HepG2 (cell line): ENCODE results near the gene EXOC3L4. TPM values are rescaled to one million over a fixed set of nuclear protein-coding genes. Genes with fewer than 3 reads are reported as not detected.

Experiments used
- ATAC-seq: fragments of 200-7000 bp; cut with Tn5 transposase; 3 replicates; pipeline ENCODE4 v1.9.1; 2020; ENCODE audit warnings: mild to moderate bottlenecking, moderate library complexity
- BruUV-seq: library from RNA; stranded (reverse); fragments of 400-500 nt; replicated peaks from 2 replicates; lab custom pipeline; 2021; lab: Mats Ljungman, UMichigan
- CTCF ChIA-PET: fragments of 300-600 bp; formaldehyde crosslinking; extraction: SDS; loops from one replicate; lab custom pipeline; 2021; ENCODE audit warnings: low total read pairs, inconsistent platforms, low intra/inter-chr PET ratio; lab: Yijun Ruan, JAX
- POLR2A ChIA-PET: fragments of 350-600 bp; sonication (Branson Sonifier 250); formaldehyde crosslinking; loops from one replicate; lab custom pipeline; 2020; ENCODE audit warnings: antibody characterized with exemption, inconsistent platforms; lab: Yijun Ruan, JAX
- DNase-seq: peaks from one replicate; pipeline ENCODE4 v3.0.0-alpha.2; 2015; ENCODE audit warnings: low spot score
- FAIRE-seq: peaks from 3 replicates; lab custom pipeline; 2011; peaks lifted over from hg19 to GRCh38; lab: Jason Lieb, UNC
- H2AFZ ChIP-seq: one replicate; pipeline ENCODE4 v1.6.1; 2011; ENCODE audit warnings: low read length, inconsistent platforms
- H3K27ac ChIP-seq: fragments of 300-600 bp; 3 replicates; pipeline ENCODE4 v1.8.0; 2011; ENCODE audit warnings: mixed run types, mild to moderate bottlenecking, mixed read lengths, low read length, inconsistent platforms; ENCODE audit not compliant: insufficient read depth; ENCODE audit errors: extremely low read length
- H3K27me3 ChIP-seq, 2 experiments: fragments of 200-600 bp in 1 of 2; 2 replicates in 1 of 2; 3 replicates in 1 of 2; pipeline versions ENCODE4 v1.6.0 to v1.8.0; 2011; ENCODE audit warnings: low read length in 2 of 2, mild to moderate bottlenecking in 2 of 2, moderate library complexity in 2 of 2, inconsistent platforms in 1 of 2; ENCODE audit not compliant: insufficient read depth in 2 of 2, control insufficient read depth in 1 of 2
- H3K36me3 ChIP-seq, 2 experiments: fragments of 200-600 bp in 1 of 2; replicated peaks in 1 of 2; 2 replicates in 1 of 2; 3 replicates in 1 of 2; pipeline versions ENCODE4 v1.5.1 to v1.8.0; 2011; ENCODE audit warnings: low read length in 2 of 2, inconsistent platforms in 1 of 2; ENCODE audit not compliant: insufficient read depth in 2 of 2, control insufficient read depth in 1 of 2
- H3K4me1 ChIP-seq: 2 replicates; pipeline ENCODE4 v1.5.1; 2012; ENCODE audit warnings: low read length, inconsistent platforms; ENCODE audit not compliant: insufficient read depth
- H3K4me2 ChIP-seq: 2 replicates; pipeline ENCODE4 v1.6.0; 2011; ENCODE audit warnings: low read depth, low read length, inconsistent platforms
- H3K4me3 ChIP-seq, 3 experiments: fragments of 200-600 bp in 1 of 3; sonication (generic), shearing (Covaris generic) in 1 of 3; replicated peaks in 1 of 3; 2 replicates each; pipeline ENCODE4 v1.5.1; 2011 to 2016; ENCODE audit warnings: low read length in 3 of 3, inconsistent platforms in 2 of 3, low read depth in 2 of 3, mild to moderate bottlenecking in 2 of 3, control low read depth in 1 of 3, mixed read lengths in 1 of 3; ENCODE audit not compliant: insufficient read depth in 1 of 3
- H3K79me2 ChIP-seq: one replicate; pipeline ENCODE4 v1.6.1; 2011; ENCODE audit warnings: low read length, inconsistent platforms; ENCODE audit not compliant: insufficient read depth
- H3K9ac ChIP-seq: 2 replicates; pipeline ENCODE4 v1.6.0; 2011; ENCODE audit warnings: mild to moderate bottlenecking, low read depth, low read length, inconsistent platforms; ENCODE audit not compliant: insufficient read depth
- H3K9me3 ChIP-seq: 2 replicates; pipeline ENCODE4 v1.5.1; 2012; ENCODE audit warnings: mild to moderate bottlenecking, low read length
- H4K20me1 ChIP-seq: 2 replicates; pipeline ENCODE4 v1.6.0; 2011; ENCODE audit warnings: inconsistent platforms, mild to moderate bottlenecking, low read length, moderate library complexity; ENCODE audit not compliant: insufficient read depth
- EEA1 ChIP-seq: sonication (generic); formaldehyde crosslinking; IDR thresholded peaks from 2 replicates; pipeline ENCODE4 v1.5.1; 2020; ENCODE audit warnings: mild to moderate bottlenecking, missing genetic modification reagents, borderline replicate concordance
- HIVEP1 ChIP-seq: sonication (generic); formaldehyde crosslinking; IDR thresholded peaks from 2 replicates; pipeline ENCODE4 v1.4.0; 2020; ENCODE audit warnings: mild to moderate bottlenecking, missing genetic modification reagents
- NR1H2 ChIP-seq: sonication (generic); formaldehyde crosslinking; IDR thresholded peaks from 2 replicates; pipeline ENCODE4 v1.8.1; 2022; ENCODE audit warnings: low read depth, missing genetic modification reagents, borderline replicate concordance
- POLR2AphosphoS5 ChIP-seq: IDR thresholded peaks from 2 replicates; pipeline ENCODE4 v1.6.1; 2012; ENCODE audit warnings: low read depth, low read length
- ZBTB38 ChIP-seq: sonication (generic); formaldehyde crosslinking; IDR thresholded peaks from 2 replicates; pipeline ENCODE4 v1.5.1; 2020; ENCODE audit warnings: mild to moderate bottlenecking, missing genetic modification reagents
- ZFX ChIP-seq: sonication (generic); formaldehyde crosslinking; IDR thresholded peaks from 2 replicates; pipeline ENCODE4 v1.4.0; 2020; ENCODE audit warnings: mild to moderate bottlenecking, low read depth, missing genetic modification reagents, moderate library complexity
- ZNF687 ChIP-seq: sonication (generic); formaldehyde crosslinking; IDR thresholded peaks from 2 replicates; pipeline ENCODE4 v1.5.1; 2020; ENCODE audit warnings: mild to moderate bottlenecking, missing genetic modification reagents, moderate library complexity
- ZNF746 ChIP-seq: sonication (generic); formaldehyde crosslinking; IDR thresholded peaks from 2 replicates; pipeline ENCODE4 v1.8.0; 2022; ENCODE audit warnings: mild to moderate bottlenecking, missing genetic modification reagents
- ZNF816 ChIP-seq: sonication (generic); formaldehyde crosslinking; IDR thresholded peaks from 2 replicates; pipeline ENCODE4 v1.8.0; 2022; ENCODE audit warnings: missing genetic modification reagents, mild to moderate bottlenecking, borderline replicate concordance
- WGBS: methylation state at CpG from one replicate; pipeline ENCODE4 v1.1.6; 2017; ENCODE audit warnings: low lambda C conversion rate; 5-methylcytosine and 5-hydroxymethylcytosine counted together
- in situ Hi-C: cut with HindIII; loops from 2 replicates; pipeline ENCODE4 v1.10.0; 2017; ENCODE audit warnings: low pct_unique_long_range_greater_than_20kb; ENCODE audit not compliant: extremely low pct_ligation_motif_present
- intact Hi-C: fragments of 100-400 bp; cut with micrococcal nuclease; formaldehyde crosslinking; loops from one replicate; pipeline ENCODE4 v1.10.0; 2022; ENCODE audit not compliant: unreplicated experiment
- polyA plus RNA-seq, 8 experiments: library from polyadenylated mRNA; depleted of rRNA in 3 of 8; stranded (reverse) in 7 of 8; unstranded in 1 of 8; fragments of >200 nt; fragmentation: Illumina TruSeq in 4 of 8; extraction: Trizol in 4 of 8; gene quantifications; 2 replicates each; pipeline versions ENCODE4 v1.2.1 to v1.2.3, GENCODE V29; 2011 to 2016; ENCODE audit warnings: low read depth in 4 of 8, missing spikeins in 1 of 8, mixed read lengths in 1 of 8; ENCODE audit not compliant: insufficient read depth in 1 of 8
- total RNA-seq, 5 experiments: library from RNA; depleted of rRNA; stranded (reverse); fragments of >200 nt; fragmentation: Illumina TruSeq; extraction: Trizol; gene quantifications; 2 replicates each; pipeline ENCODE4 v1.2.3, GENCODE V29; 2016; ENCODE audit warnings: low read depth in 1 of 5

EXOC3L4 gene
- total and polyA plus RNA-seq, 2 of the 13 experiments (the other 11 are each of a cell fraction or from before 2014, with no cell fraction given), result 11.8 to 27.0 TPM

- 24% methylated on average over 9 of the region's 28 CpGs for WGBS
- Histone ChIP-seq H3K9me3 (no peaks in the 10 kb centered on the region), H3K27me3 (peaks cover 0 to 12% of the 10 kb centered on the region in 2 experiments; a peak in 4 of 5 replicates), H2AFZ (no peak overlapping the region), H3K79me2 (no peaks in the 10 kb centered on the region), H3K9ac (no peak overlapping the region), H3K4me3 (peak overlapping the region in 1 of 3 experiments; percentile 42; a peak in 1 of 6 replicates), H3K36me3 (no peaks in the 10 kb centered on the region), H3K27ac (no peak overlapping the region), H4K20me1 (no peaks in the 10 kb centered on the region), H3K4me1 (peaks cover 92% of the 10 kb centered on the region), H3K4me2 (peak overlapping the region; percentile 51)
- FAIRE-seq, result no peak
- in situ Hi-C loops (no loop called here), intact Hi-C loops (no loop called here)
- POLR2A ChIA-PET, result interaction anchor here (2.0 kb wide), 1 partner anchor 10 kb away, joined by 12 read pairs; no protein-coding TSS in a partner anchor
- CTCF ChIA-PET, result no interaction called here
- no TSS peak for BruUV-seq
- peak; percentile 30 for ATAC-seq
- DNase-seq, result no peak
- TF ChIP-seq ZFX (peak; percentile 79), NR1H2 (CRISPR knock-in tag) (no peak), ZNF746 (CRISPR knock-in tag) (no peak), HIVEP1 (CRISPR knock-in tag) (no peak), EEA1 (0 out of 2 replicates have a peak, but pooled peaks have one; percentile 48), ZNF816 (no peak), ZNF687 (CRISPR knock-in tag) (peak; percentile 70), POLR2AphosphoS5 (no peak), ZBTB38 (peak; percentile 27)
These were observed 4.9 kb upstream of the EXOC3L4 start for GRCh38 chr14:103089386-103090335.
